WTC11 (cell line): ENCODE data around the gene EHMT1.

Source experiments
- USF1 ChIP-seq: sonication (generic); formaldehyde crosslinking; IDR thresholded peaks from 2 replicates; pipeline ENCODE4 v1.8.0; 2022; ENCODE audit warnings: mild to moderate bottlenecking, missing genetic modification reagents
- ZNF138 ChIP-seq: sonication (generic); formaldehyde crosslinking; conservative IDR thresholded peaks from 2 replicates; pipeline ENCODE4 v1.8.1; 2022; ENCODE audit warnings: mild to moderate bottlenecking, moderate library complexity, missing genetic modification reagents
- TF ChIP-seq, protein P1 (sequence below): fragments of 200-600 bp; IDR thresholded peaks from 2 replicates; pipeline ENCODE4 v1.8.0; 2022; ENCODE audit warnings: antibody characterized with exemption

GRCh38 chr9:137834846-137835546, 216.2 kb downstream of the EHMT1 start:
- no peak for TF ChIP-seq ZNF138 (CRISPR knock-in tag)
- TF ChIP-seq USF1 (CRISPR knock-in tag) = no peak
- TF ChIP-seq, protein P1, sequence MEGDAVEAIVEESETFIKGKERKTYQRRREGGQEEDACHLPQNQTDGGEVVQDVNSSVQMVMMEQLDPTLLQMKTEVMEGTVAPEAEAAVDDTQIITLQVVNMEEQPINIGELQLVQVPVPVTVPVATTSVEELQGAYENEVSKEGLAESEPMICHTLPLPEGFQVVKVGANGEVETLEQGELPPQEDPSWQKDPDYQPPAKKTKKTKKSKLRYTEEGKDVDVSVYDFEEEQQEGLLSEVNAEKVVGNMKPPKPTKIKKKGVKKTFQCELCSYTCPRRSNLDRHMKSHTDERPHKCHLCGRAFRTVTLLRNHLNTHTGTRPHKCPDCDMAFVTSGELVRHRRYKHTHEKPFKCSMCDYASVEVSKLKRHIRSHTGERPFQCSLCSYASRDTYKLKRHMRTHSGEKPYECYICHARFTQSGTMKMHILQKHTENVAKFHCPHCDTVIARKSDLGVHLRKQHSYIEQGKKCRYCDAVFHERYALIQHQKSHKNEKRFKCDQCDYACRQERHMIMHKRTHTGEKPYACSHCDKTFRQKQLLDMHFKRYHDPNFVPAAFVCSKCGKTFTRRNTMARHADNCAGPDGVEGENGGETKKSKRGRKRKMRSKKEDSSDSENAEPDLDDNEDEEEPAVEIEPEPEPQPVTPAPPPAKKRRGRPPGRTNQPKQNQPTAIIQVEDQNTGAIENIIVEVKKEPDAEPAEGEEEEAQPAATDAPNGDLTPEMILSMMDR = no peak
